ENCODE data around the gene MRPL12. TPM values are rescaled to one million over a fixed set of nuclear protein-coding genes. Genes with fewer than 3 reads are reported as not detected.

Gene MRPL12
- total RNA-seq, 4 donors from 2014 or later, result 0.77 to 72.9 (median 19.5) TPM

- Histone ChIP-seq H3K4me3 (no peak overlapping the region), H3K27ac (no peak overlapping the region), H3K9me3 (no peaks in the 10 kb centered on the region), H3K36me3 (no peaks in the 10 kb centered on the region), H3K4me1 (no peaks in the 10 kb centered on the region), H3K27me3 (no peaks in the 10 kb centered on the region)
- DNase-seq, result no peak
- TF ChIP-seq CTCF (IDR thresholded peaks at IDR 0.05) (no peak), POLR2A (IDR thresholded peaks at IDR 0.05) (no peak)
- intact Hi-C loops (cut with DNase I; ENCODE audit: low total_unique reads), result no loop called here
Measured at GRCh38 chr17:81720267-81721071, 17.3 kb downstream of the MRPL12 start.

GRCh38 chr17:81722184-81723120, 19.3 kb downstream of the MRPL12 start:
- Histone ChIP-seq H3K36me3 (no peaks in the 10 kb centered on the region), H3K4me3 (no peak overlapping the region), H3K27ac (no peak overlapping the region), H3K9me3 (no peaks in the 10 kb centered on the region), H3K4me1 (no peaks in the 10 kb centered on the region), H3K27me3 (no peaks in the 10 kb centered on the region)
- intact Hi-C loops (cut with DNase I; ENCODE audit: low total_unique reads), result no loop called here
- no peak for DNase-seq
- no peak for TF ChIP-seq POLR2A (IDR thresholded peaks at IDR 0.05)
- TF ChIP-seq CTCF (IDR thresholded peaks at IDR 0.05), result no peak

GRCh38 chr17:81723651-81724209, 20.6 kb downstream of the MRPL12 start:
- DNase-seq, result no peak
- H3K36me3 ChIP-seq, result no peaks in the 10 kb centered on the region
- TF ChIP-seq CTCF (IDR thresholded peaks at IDR 0.05) (no peak), POLR2A (IDR thresholded peaks at IDR 0.05) (no peak)
- no peak overlapping the region for H3K27ac ChIP-seq
- no peaks in the 10 kb centered on the region for H3K27me3 ChIP-seq
- no peaks in the 10 kb centered on the region for H3K4me1 ChIP-seq
- no peak overlapping the region for H3K4me3 ChIP-seq
- intact Hi-C loops (cut with DNase I; ENCODE audit: low total_unique reads), result no loop called here
- no peaks in the 10 kb centered on the region for H3K9me3 ChIP-seq

GRCh38 chr17:81725439-81725838, 22.3 kb downstream of the MRPL12 start:
- no peaks in the 10 kb centered on the region for H3K9me3 ChIP-seq
- H3K36me3 ChIP-seq, result no peaks in the 10 kb centered on the region
- intact Hi-C loops (cut with DNase I; ENCODE audit: low total_unique reads), result no loop called here
- H3K27ac ChIP-seq, result no peak overlapping the region
- no peak overlapping the region for H3K4me3 ChIP-seq
- no peak for TF ChIP-seq POLR2A (IDR thresholded peaks at IDR 0.05)
- TF ChIP-seq CTCF (IDR thresholded peaks at IDR 0.05), result no peak
- H3K27me3 ChIP-seq, result no peaks in the 10 kb centered on the region
- no peaks in the 10 kb centered on the region for H3K4me1 ChIP-seq
- no peak for DNase-seq

Measured in uterus (tissue), 4 donors.